HG02678 (cell line): ENCODE measurements around the gene LILRB4.
"Not testable (repeated sequence)": the region's sequence is repeated elsewhere in the genome, so short reads cannot be mapped to it uniquely, and the experiment has no call there.

Experiments used
- ATAC-seq: cut with Tn5 transposase; IDR thresholded peaks from one replicate; pipeline ENCODE4 v1.9.1; 2021; ENCODE audit warnings: mild to moderate bottlenecking, moderate library complexity; ENCODE audit not compliant: unreplicated experiment

LILRB4 gene

DNA sequence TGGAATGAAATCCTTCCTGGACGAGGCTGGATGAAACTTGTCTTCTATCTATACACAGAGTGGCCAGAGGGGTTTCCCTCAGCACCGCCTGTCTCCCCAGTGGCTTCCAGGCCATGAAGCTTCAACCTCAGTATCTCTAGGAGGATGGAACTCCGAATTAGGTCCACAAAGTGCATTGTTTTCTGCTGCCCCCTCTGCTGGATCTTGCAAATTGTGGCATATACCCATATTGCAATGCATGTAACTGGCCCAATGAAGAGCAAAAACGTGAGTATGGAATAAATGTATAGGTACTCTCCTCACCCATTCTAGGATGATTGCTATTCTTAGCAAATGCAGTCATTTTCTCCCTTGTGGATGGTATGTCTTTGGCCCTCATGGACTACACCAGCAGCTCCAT is 14.7 kb upstream of the LILRB4 start:
- ATAC-seq: no peak

DNA sequence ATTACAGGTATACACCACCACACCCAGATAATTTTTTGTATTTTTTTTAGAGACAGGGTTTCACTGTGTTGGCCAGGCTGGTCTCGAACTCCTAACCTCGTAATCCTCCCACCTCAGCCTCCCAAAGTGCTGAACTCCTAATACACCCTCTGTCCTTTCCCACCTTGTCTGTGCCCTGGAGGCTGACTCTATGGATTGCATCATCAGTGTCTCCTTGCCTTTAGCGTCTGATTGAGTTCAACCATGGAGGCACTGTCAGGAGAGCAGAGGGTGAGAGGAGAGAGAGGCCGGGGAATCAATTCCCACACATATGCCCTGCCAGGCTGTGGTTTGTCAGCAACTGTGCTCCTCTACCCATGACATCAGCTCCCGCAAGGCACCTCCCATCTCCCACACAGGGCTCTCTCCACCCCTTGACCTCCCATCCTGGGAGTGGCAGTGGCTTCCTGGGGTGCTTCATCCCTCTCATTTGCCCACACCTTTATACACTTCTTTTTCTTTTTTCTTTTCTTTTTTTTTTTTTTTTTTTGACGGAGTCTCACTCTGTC is 12.6 kb upstream of the LILRB4 start:
- ATAC-seq: no peak

DNA sequence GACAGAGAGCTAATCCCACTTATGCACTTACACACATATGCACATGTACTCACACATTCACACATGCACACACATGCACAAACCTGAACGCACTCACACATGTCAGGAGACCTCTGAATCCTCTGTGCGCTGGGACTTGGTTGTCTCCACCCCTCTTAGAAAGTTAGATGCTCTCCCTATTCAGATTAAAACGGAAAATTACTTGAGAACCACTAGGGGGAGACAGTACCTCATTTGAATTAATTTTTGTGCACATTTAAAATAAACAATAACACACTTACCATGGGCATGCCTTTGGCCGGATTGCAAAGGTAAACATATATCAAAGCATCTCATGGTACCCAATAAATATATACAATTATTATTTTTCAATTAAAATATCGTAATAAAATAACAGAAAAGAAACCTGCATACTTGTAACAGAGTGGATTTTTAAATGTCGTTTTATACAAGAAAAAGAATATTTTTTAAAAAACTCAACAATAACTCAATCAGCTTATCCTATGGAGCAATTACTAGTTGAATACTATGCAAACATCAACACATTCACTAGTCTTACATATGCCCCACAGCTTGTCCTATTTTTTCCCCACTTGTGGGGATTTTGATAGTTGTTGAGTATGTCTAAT is 9.5 kb upstream of the LILRB4 start:
- no peak for ATAC-seq

DNA sequence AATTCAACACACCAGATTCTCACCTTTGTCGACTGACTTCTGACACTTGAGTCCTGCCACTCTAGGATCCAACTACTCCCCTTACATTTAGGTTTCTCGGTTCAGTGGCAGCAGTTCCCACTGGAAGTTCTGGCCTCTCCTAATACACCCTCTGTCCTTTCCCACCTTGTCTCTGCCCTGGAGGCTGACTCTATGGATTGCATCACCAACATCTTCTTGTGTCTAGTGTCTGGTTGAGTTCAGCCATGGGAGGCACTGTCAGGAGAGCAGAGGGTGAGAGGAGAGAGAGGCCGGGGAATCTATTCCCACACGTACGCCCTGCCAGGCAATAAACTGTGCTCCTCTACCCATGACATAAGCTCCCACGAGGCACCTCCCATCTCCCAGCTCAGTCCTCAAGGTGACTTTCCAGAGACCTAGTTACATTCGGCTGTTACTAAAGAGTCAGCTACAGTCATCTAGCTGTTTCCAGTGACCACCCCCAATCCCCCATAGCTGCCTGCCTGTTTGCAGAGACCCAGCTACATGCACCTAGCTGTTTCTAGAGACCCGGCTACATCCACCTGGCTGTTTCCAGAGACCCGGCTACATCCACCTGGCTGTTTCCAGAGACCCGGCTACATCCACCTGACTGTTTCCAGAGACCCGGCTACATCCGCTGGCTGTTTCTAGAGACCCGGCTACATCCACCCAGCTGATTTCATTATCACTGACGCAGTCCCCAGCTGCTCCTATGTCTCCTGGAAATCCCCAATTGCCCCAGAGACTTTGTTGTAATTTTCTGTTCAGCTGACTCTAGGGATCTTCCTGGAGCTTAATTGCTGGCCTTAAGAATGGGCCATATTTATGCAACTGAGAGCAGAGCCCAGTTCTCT is 8.1 kb upstream of the LILRB4 start:
- ATAC-seq: no peak

DNA sequence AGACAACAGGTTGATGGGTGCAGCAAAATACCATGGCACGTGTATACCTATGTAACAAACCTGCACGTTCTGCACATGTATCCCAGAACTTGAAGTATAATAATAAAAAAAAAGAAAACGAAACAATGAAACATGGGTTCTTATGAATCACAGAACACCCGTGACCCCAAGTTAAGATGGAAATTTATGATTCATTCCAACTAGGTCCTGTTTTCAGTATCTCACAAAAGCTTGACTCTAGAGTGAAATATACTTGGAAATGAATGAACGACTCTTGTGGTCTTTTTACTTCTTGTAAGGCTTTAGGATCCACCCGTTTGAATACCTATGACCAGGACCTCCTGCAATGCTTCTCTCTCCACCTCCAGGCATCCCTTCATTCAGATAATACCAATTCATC is 3.5 kb upstream of the LILRB4 start:
- no peak for ATAC-seq

DNA sequence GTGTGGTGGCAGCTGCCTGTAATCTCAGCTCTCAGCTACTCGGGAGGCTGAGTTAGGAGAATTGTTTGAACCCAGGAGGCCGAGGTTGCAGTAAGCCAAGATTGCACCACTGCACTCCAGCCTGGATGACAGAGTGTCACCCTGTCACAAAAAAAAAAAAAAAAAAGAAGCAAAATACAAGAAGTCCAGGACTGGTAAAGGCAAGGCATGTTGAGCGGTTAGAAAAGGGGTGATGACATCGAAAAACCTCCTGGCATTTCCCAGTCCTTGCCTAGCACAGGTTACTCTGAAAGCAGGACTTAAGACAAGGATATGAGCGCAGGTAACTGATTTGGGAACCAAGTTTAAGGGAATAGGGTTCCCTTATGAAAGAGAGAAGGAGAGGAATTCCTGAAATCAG is 2.5 kb upstream of the LILRB4 start:
- no peak for ATAC-seq

DNA sequence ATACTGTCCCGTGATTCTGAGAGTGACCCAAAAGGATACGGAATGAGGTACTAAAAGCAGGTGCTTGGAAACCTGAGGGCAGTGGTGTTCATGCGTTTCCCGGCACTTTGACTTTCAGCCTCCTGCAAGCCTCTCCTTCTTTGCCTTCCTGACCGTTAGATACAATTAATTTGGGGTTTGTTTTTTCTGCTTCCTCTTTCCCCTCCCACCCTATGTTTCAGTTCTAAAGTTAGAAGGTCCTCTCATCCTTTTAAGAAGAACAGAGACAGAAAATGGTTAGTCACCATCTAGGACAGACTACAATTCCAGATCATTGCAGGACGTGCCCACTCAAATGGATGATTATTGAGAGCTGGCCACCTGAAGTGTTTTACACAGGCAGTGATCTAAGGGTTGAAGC is 1.8 kb upstream of the LILRB4 start:
- no peak for ATAC-seq

DNA sequence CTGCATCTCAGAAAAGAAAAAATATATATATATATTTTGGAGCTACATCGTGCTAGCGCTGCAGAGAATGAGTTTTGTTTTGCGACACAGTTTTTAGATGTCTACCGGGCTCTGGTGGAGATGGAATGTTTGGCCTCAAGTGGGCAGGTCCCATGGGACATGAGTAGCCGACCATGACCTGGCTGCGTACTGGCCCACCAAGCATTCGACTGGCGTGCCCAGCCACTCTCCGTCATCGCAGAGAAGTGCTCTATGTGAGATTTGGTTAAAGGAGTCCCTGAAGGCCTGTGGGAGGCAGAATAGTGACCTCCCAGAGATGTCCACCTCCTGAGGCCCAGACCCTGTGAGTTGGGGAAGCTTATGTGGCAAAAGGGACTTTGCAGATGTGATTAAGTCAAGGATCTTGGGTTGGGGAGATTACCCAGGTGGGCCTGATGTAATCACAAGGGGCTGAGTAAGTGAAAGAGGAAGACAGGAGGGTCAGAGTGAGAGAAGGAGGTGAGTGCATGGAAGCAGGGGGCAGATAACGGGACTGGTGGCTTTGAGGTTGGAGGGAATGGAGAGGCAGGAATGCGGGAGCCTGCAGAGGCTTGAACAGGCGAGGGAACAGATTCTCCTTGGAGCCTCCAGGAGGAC is 821 bp upstream of the LILRB4 start:
- no peak for ATAC-seq

DNA sequence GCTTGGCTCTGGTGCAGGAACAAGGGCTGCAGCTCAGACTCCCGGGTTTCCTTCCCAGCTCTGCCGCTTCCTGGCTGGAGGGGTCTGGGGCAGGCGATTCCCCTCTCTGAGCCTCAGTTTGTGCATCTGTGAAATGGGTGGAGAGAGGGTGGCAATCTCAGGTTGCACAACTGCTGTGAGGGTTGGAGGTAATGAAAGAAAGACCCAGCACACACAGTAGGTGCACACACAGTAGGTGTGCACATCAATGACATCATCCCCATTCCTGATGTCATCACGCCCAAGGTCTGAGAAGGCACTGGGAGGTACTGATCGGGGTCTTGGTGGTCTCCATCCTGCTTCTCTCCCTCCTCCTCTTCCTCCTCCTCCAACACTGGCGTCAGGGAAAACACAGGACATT is 2.7 kb downstream of the LILRB4 start:
- no peak for ATAC-seq

DNA sequence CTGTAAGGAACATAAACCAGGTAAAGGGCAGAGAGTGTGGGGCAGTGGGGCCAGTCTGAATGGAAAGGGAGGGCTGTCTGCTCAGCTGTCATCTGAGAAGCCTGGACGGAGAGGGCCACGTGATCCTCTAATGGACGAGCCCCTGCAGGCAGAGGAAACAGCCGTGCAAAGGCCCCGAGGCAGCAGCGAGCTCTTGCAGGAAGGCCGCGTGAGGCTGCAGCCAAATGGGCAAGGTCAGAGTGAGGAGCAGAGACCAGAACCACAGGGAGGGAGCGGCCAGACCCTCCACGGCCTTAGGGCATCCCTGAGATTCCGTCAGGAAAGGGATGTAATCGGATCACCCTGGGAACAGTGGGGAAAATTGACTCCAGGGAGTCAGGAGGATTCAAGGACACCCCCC is 4.4 kb downstream of the LILRB4 start:
- no peak for ATAC-seq

DNA sequence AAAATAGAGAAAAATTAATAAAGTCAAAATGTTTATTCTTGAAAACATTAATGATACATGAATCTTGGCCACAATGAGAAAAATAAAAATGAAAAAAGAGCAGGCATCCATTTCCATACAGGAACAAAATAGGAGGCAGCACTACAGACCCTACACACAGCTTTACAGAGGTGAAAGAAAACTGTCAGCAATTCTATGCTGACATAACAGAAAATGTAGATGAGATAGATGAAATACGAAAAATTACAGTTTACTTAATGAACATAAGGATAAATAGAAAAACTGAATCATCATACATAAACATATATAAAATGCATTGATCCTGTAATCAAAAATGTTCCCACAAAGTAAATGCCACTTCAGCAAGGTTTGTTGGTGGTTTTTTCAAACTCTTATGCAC is 5.6 kb downstream of the LILRB4 start:
- ATAC-seq: no peak

DNA sequence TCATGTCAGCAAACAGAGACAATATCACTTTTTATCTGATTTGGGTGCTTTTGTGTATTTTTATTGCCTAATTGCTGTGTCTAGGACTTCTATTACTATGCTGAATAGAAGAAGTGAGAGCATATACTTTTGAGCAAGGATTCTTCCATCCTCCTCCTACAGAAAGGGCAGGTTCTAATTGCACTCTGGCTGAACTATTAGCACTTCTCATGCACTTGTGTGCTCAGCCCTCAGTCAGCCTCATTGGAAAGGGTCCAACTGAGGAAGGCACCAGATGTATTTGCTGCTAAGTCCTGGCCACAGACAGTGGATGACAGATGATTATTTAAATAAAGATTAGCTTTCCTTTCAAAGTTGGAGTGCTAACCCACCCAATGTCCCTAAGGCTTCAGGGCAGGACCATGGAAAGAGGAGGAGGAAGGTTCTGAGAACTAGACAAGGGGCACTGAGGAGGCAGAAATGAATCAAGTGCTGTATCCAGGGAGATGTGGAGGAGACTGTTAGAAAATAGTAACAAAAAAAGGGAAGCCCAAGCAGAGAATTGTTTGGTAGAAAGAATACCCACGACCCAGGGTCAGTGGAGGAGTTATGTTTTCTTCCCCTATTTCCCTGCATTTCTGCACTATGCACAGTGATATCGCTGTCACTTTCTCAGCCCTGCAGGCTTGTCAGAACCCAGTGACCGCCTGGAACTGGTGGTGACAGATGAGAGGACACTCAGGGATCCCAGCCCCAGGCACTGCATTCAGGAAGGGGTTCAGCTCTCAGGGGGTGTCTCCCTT is 8.0 kb downstream of the LILRB4 start:
- ATAC-seq: no peak

DNA sequence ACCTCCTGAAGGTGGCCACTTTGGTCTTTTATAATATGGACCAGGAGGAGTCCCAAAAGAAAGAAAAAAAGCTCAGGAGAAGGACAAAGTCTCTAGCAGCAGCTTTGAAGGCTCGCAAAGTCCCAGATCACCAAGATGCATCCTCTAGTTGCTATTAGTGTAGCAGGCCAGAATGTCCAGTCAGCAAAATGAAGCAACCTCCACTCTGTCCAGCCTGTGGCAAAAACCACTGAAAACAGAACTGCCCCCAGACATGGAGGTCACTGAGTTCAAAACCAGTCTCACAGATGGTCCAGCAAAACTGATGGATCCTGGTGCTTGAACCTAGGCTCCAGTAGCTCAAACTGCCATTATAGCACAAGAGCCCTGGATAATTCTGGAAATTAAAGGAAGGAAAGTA is 10.4 kb downstream of the LILRB4 start:
- ATAC-seq: no peak

DNA sequence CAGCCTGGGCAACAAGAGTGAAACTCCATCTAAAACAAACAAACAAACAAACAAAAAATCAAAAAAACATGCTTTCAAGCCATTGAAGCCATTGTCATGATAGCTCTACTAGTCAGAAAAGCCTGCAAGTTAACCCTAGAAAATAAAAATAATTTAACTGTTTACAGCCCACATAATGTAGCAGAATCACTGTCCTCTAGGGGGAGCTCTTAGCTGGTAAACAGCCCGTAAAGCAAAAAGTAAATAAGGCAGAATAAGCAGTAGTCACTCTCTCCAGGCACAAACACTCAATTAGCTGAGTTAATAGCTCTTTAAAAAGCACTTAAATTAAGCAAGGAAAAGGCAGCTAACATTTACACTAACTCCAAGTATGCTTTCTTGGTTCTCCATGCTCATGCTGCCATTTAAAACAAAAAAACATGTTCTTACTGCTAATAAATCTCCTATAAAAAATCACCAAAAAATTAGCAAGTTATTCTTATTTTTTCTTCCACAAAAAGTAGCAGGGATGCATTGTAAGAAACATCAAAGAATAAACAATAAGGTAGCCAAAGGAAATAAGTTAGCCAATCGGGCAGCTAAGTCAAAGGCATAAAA is 11.3 kb downstream of the LILRB4 start:
- ATAC-seq: no peak

DNA sequence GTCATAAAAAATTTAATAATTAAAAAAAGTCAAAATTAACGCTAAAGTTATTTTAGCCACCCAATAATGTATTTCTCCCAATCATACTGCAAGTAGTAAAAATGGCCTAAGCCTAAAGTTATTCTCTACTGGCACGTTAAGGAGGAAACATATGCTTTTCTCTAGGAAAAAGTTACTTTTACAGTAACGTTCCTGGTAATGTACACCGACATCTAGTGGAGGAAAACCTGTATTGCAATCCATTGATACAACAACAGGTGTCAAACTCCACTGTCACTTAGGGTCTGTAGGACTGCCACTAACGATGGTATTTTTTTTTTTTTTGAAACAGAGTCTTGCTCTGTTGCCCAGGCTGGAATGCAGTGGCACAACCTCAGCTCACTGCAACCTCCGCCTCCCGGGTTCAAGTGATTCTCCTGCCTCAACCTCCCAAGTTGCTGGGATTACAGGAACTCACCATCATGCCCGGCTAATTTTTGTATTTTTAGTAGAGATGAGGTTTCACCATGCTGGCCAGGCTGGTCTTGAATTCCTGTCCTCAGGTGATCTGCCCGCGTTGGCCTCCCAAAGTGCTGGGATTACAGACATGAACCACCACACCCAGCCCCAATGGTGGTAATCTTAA is 13.5 kb downstream of the LILRB4 start:
- not testable (repeated sequence) for ATAC-seq

DNA sequence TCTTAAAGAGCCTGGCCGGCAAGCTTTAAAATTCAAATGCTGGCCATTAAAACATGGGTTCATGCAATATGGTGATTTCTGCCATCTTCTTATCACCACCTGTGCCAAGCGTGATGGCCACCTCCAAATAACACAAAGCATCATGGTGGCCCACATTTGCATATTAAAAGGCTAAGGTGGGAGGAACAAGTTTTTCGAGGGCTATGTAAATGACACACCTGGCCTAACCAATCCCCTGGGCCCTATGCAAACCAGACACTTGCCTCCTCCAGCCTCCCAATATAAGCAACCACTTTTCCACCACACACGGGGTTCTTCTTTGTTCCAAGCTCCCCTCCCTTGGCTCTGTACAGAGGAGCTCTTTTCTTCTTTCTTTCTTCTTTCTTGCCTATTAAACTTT is 14.4 kb downstream of the LILRB4 start:
- ATAC-seq: no peak

DNA sequence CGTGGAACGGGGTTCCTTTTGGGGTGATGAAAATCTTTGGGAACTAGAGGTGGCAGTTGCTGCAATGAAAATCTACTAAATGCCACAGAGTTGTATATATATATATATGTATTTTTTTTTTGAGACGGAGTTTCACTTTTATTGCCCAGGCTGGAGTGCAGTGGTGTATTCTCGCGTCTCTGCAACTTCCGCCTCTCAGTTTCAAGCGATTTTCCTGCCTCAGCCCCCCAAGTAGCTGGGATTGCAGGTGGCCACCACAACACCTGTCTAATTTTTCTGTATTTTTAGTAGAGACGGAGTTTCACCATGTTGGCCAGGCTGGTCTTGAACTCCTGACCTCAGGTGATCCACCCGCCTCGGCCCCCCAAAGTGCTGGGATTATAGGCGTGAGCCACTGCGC is 18.8 kb downstream of the LILRB4 start:
- not testable (repeated sequence) for ATAC-seq

DNA sequence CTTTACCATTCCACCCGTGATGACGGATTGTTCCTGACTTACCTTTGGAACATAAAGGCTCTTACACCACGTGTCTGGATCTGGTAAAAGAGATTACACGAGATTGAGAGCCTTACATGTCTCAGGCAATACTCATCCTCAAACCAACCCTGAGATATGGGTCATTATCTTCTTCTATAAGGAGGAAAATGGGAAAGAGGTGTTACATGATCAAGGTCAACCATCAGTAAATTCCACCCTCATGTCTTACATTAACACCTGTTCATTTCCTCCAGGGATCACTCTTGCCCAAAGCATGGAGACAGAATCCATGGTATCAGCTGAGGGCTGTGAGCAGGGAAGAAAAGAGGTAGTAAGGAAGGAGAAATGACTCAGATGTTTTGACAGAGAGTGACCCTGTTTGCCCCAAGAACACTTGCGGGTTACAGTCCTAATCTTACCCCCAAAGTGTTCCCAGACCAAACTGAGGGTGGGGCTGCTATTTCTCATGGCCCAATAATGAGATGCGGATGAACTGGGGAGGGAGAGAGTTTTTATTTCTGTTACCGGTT is 19.6 kb downstream of the LILRB4 start:
- no peak for ATAC-seq

DNA sequence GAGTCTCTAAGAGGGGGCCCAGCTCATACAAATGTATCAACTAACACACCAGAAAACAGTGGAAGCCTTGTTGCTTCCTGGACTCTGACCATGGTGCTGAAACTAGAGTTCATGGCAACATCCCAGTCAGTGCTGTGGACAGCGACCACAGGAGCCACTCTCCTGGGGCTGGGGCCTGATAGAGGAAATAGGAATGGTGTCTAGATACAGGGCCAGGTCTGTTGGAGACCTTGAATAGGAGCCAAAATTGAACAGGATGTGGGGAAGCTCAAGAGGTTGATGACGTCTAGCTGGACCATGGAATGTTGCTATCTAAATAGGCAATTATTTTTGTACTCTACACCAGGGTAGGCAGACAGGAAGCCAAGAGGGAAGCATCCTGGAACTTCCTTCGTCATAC is 21.7 kb downstream of the LILRB4 start:
- ATAC-seq: no peak
